ENCODE data around the gene CAPN5.

The CAPN5 gene

DNA sequence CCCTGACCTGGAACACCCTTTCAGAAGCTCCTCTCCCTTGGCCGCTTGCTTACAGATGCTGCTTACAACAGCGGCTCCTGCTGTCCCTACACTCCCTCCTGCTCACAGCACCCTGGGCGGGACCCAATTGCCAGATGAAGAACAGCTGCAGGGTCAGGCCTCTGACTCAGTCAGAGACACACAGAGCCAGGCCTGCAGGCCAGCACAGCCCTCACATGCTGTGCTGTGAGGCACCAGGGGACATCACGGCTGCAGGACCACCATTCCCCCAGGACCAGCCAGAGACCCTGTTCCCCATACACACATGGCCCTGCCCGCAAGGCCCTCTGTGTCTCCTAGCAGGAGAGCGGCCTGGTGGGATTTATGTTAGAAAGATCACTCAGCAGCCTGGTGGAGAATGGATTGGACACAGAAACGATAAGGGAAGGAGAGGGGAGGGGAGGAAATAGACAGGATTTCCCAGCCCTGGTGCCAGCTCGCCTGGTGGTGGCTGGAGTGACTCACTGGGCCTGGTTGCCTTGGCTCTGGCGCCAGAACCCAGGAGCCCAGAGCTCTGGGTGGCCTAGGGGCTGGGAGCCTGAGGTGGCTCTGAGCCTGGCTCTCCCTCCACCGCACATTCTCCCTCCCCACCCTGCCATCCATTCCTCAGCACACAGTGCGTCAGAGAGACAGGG lies 6.7 kb downstream of the CAPN5 start:
- no peak overlapping the region for H2AFZ ChIP-seq (ENCODE audit: low read depth)

DNA sequence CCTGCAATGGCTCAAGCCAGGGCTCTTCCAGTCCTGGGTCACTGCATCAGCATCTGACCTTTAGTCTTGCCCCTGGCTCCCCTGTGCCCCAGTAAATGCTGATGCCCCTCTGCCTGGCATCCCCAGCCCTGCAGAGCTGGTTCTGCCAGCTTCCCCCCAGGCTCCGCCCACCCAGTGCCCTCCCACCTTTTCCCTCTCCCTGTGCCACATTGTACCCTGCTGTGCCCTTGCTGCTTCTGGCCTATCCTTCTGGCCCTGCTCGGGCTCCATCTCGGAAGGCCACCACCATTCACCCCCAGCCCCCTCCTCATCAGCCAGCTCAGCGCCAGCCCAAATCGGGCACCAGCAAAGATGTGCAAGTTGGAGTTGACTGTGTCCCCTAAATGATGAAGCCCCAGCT lies 7.4 kb downstream of the CAPN5 start:
- TF ChIP-seq, protein P1, sequence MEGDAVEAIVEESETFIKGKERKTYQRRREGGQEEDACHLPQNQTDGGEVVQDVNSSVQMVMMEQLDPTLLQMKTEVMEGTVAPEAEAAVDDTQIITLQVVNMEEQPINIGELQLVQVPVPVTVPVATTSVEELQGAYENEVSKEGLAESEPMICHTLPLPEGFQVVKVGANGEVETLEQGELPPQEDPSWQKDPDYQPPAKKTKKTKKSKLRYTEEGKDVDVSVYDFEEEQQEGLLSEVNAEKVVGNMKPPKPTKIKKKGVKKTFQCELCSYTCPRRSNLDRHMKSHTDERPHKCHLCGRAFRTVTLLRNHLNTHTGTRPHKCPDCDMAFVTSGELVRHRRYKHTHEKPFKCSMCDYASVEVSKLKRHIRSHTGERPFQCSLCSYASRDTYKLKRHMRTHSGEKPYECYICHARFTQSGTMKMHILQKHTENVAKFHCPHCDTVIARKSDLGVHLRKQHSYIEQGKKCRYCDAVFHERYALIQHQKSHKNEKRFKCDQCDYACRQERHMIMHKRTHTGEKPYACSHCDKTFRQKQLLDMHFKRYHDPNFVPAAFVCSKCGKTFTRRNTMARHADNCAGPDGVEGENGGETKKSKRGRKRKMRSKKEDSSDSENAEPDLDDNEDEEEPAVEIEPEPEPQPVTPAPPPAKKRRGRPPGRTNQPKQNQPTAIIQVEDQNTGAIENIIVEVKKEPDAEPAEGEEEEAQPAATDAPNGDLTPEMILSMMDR (conservative IDR thresholded peaks at IDR 0.05; ENCODE audit: low read depth, low read length) = no peak
- H3K4me2 ChIP-seq = no peak overlapping the region
- no peak overlapping the region for H2AFZ ChIP-seq (ENCODE audit: low read depth)
- no peaks in the 10 kb centered on the region for H3K36me3 ChIP-seq (ENCODE audit: insufficient read depth)
- H4K20me1 ChIP-seq (ENCODE audit: insufficient read depth) = no peaks in the 10 kb centered on the region
- no peak overlapping the region for H3K27ac ChIP-seq
- no peaks in the 10 kb centered on the region; the same call in 1 of the 2 replicates for H3K27me3 ChIP-seq (ENCODE audit: insufficient read depth, low read depth)
- no peaks in the 10 kb centered on the region for H3K79me2 ChIP-seq (ENCODE audit: insufficient read depth, low read depth)
- no peaks in the 10 kb centered on the region for H3K4me1 ChIP-seq (ENCODE audit: low read depth, poor library complexity, severe bottlenecking)
- H3K9ac ChIP-seq = no peak overlapping the region
- H3K4me3 ChIP-seq (IDR thresholded peaks at IDR 0.05; ENCODE audit: insufficient read depth, low read depth, low read length) = no peak overlapping the region

More for the DNA sequence above, 6.7 kb downstream of the CAPN5 start:
- Histone ChIP-seq H3K27me3 (ENCODE audit: insufficient read depth, low read depth) (no peaks in the 10 kb centered on the region; the same call in 1 of the 2 replicates), H3K36me3 (ENCODE audit: insufficient read depth) (no peaks in the 10 kb centered on the region), H3K4me2 (no peak overlapping the region), H3K9ac (no peak overlapping the region), H3K79me2 (ENCODE audit: insufficient read depth, low read depth) (no peaks in the 10 kb centered on the region), H3K4me1 (ENCODE audit: low read depth, poor library complexity, severe bottlenecking) (no peaks in the 10 kb centered on the region), H4K20me1 (ENCODE audit: insufficient read depth) (no peaks in the 10 kb centered on the region), H3K4me3 (IDR thresholded peaks at IDR 0.05; ENCODE audit: insufficient read depth, low read depth, low read length) (no peak overlapping the region), H3K27ac (no peak overlapping the region)
- TF ChIP-seq, protein P1 (conservative IDR thresholded peaks at IDR 0.05; ENCODE audit: low read depth, low read length) = no peak

DNA sequence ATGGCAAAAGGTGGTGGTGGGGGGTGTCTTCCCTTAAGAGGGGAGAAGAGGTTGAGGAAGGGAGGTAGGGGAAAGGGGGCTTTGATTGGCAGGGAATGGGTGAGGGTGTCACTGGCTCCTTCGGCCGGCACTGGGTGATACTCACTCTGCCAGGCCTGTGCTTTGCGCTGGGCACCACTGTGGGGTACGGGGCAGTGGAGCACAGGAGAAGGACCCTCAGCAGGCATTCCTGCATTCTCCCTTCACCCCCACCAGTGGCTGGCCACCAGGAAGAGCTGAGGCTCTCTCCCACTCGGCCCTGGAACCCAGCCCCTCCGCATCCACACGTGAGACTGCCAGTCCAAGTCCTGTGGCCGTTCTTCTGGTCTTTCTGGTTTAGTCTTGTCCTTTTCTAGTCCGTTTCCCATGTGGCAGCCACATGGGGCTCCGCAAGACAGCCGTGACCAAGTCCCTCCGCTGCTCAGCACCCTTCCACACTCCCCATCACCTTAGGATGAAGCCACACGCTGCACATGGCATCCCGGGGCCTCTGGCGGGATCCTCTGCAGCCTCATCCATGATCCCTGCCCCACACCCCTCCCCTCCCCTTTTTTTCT lies 8.0 kb downstream of the CAPN5 start:
- Histone ChIP-seq H2AFZ (ENCODE audit: low read depth) (no peak overlapping the region), H3K79me2 (ENCODE audit: insufficient read depth, low read depth) (no peaks in the 10 kb centered on the region), H3K4me3 (IDR thresholded peaks at IDR 0.05; ENCODE audit: insufficient read depth, low read depth, low read length) (no peak overlapping the region), H3K27ac (no peak overlapping the region), H3K4me1 (ENCODE audit: low read depth, poor library complexity, severe bottlenecking) (no peaks in the 10 kb centered on the region), H3K4me2 (no peak overlapping the region), H4K20me1 (ENCODE audit: insufficient read depth) (no peaks in the 10 kb centered on the region), H3K9ac (no peak overlapping the region), H3K36me3 (ENCODE audit: insufficient read depth) (no peaks in the 10 kb centered on the region), H3K27me3 (ENCODE audit: insufficient read depth, low read depth) (no peaks in the 10 kb centered on the region; the same call in 1 of the 2 replicates)
- TF ChIP-seq, protein P1 (conservative IDR thresholded peaks at IDR 0.05; ENCODE audit: low read depth, low read length) = no peak

DNA sequence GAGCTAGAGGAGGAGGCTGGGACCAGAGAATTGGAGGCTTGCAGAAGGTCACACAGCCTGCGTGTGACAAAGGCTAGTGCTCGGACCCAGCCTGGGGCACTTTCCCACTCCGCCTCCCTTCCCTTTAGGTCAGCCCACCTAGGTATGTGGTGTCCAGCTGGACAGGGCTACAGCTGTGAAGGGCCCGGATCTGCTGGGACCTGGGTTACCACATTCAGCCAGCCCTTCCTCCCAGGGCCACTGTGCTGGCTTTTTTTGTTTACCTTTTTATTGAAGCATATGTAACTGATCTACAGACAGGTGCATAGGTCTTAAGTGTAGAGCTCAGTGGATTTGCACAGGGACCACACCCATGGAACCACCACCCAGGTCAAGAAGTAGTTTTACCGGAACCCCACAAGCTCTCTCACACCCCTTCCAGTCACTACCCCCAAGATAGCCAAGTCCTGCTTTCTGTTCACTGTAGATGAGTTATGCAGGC lies 8.7 kb downstream of the CAPN5 start:
- H2AFZ ChIP-seq (ENCODE audit: low read depth) = no peak overlapping the region
- H3K36me3 ChIP-seq (ENCODE audit: insufficient read depth) = no peaks in the 10 kb centered on the region
- no peaks in the 10 kb centered on the region for H4K20me1 ChIP-seq (ENCODE audit: insufficient read depth)
- no peaks in the 10 kb centered on the region for H3K79me2 ChIP-seq (ENCODE audit: insufficient read depth, low read depth)
- TF ChIP-seq, protein P1 (conservative IDR thresholded peaks at IDR 0.05; ENCODE audit: low read depth, low read length) = no peak
- no peaks in the 10 kb centered on the region; the same call in 1 of the 2 replicates for H3K27me3 ChIP-seq (ENCODE audit: insufficient read depth, low read depth)
- H3K4me3 ChIP-seq (IDR thresholded peaks at IDR 0.05; ENCODE audit: insufficient read depth, low read depth, low read length) = no peak overlapping the region
- H3K27ac ChIP-seq = no peak overlapping the region
- H3K4me2 ChIP-seq = no peak overlapping the region
- no peak overlapping the region for H3K9ac ChIP-seq
- no peaks in the 10 kb centered on the region for H3K4me1 ChIP-seq (ENCODE audit: low read depth, poor library complexity, severe bottlenecking)

Data from KMS-11 (cell line).